HG02938 (cell line): ENCODE measurements around the gene RREB1.
"Not testable (repeated sequence)": the region's sequence is repeated elsewhere in the genome, so short reads cannot be mapped to it uniquely, and the experiment has no call there.

Experiments used
- ATAC-seq: cut with Tn5 transposase; IDR thresholded peaks from one replicate; pipeline ENCODE4 v1.9.1; 2021; ENCODE audit warnings: mild to moderate bottlenecking, moderate library complexity; ENCODE audit not compliant: unreplicated experiment

The RREB1 gene

DNA sequence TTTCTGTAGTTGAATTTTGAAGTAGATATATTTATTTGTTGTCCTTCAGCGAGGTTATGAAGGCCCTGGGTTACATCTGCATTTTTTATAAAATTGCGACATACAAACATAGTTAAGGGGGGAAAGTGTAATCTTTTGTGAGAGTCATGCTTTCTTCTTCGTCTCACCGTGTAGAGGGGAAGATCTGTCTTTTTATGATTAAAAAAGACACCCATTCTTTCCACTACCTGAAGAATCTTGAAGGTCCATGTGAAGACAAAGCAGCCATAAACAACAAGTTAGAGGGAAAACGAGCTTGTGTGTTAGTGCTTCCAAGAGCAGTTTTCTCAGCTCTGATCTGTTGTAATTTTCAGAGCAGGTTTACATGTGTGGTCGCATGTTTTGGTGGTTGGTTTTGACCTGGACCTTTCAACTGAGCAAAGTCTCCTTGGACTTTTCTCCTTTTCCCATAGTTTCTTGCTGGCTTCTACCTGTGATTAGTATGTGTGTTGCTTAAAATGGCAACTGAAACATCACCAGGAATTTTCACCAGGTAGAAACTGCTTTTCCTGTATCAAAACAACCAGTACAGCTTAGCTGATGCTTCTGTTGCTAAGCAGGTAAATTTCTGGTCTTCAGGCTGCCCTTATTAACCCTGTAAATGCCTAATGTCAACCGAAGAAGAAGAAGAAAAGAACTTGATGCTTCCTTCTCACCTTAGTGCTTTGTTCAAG, 37.3 kb downstream of the RREB1 start:
- no peak for ATAC-seq

DNA sequence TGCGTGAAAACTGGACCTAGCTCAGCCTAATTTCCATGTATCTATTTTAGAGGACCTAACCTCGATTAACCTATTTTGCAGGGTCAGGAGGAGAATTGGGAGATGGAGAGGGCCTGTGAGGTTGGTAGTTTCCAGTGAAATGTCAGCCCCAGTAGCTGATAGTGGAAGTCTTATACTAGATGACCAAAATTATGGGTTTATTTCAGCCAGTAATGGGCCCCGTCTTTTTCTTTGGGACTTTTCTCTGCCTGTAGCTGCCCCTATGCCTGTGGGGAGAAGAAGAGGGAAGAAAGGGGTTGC, 37.8 kb downstream of the RREB1 start:
- no peak for ATAC-seq

DNA sequence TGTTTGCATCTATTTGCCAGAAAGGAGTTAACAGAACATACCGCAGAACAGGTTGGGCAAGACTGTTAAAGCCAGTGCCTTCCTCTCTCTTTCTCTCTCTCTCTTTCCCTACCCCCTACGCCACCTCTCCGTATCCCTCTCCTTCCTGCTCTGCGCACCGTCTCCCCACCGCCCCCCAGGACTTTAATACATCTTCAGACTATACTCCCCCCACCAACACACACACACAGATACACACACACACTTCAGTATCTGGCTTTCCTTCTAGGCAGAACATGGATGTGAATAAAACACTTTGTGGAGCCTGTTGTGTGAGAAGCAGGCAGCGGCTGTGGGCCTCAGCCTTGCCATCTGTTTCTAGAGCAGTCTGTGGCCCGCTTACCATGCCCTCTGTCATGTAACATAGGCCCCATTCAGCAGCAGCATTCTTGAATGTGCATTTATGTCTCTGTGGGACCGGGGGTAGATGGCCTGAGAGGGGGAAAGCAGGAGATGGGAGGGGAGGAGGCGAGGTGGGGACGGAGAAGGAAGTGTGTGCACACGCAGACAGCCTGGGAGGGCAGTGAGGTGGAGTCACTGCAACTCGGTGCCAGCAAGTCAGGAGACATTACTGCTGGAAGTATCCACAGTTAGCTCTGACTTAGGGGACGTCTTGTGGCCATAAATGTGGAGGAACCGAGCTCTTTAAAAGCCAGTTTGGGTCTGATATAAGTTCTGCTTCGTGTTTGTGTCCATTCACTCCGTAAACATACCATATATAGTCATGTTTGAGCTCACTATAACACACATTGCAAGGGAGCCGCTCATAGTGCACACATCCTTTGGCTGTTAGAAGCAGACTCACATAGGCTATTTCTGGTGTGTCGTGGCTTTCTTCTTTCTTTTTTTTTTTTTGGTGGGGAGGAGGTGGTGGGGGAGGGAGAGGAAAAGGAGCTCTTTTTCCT, 38.4 kb downstream of the RREB1 start:
- peak; percentile 53 for ATAC-seq

DNA sequence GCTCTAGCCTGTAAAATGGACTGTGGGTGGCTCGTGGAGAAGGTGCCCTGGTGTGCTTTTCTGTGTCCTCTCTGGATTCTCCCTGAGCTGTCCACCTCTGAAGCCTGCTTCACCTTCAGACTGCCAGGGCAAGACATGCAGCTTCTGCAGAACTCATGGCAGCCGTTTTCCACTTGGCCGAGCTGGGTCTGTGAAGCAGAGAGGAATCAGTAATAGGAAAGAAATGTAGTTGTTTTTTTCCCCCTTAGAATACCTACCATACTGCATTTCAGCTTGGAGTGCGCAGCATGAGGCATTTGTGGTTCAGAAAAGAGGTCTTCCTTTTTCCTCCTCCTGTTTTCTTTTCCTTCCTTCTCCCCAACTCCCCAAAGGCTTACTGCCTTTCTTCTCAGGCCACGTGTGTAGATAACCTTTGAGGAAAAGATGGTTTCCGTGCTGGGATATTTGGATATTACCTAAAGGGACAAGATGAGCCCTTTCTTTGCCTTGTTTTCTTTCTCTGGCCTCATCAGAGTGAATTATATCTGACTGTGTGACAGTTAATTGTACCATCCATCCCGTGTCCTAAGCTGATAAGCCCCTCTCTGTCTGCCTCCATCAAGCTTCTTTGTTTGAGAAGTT, 39.4 kb downstream of the RREB1 start:
- no peak for ATAC-seq

DNA sequence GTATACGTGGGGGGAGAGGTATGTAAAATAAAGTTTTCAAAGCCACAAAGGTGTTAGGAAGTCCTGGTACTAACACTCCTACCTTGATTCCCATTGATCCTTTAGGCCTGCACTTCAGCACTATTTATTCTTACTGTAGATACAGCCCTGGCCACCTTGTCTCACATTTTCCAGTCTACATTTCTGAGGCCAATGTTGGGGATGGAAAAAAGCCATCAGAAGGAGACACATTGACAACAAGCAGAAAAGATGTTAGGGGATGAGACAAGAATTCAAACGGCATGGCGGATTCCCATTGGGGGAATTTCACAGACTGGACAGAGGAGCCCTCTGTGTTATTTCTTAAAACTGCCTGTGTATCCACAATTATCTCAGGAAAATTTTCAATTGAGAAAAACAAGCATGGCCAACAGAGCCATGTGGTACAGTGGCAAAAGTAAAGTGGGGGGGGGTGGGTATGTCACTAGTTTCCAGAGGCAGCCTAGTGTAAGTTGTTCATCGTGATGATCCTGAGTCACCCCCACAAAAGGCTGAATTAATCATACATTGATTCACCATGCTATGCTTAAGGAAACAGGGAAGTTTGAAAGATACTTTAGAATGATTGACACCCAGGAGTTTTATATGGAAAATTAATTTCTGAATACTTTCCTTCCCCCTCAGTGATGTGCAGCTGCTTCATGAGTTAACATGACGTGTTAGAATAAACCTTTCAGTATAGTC, 40.5 kb downstream of the RREB1 start:
- ATAC-seq, result no peak

DNA sequence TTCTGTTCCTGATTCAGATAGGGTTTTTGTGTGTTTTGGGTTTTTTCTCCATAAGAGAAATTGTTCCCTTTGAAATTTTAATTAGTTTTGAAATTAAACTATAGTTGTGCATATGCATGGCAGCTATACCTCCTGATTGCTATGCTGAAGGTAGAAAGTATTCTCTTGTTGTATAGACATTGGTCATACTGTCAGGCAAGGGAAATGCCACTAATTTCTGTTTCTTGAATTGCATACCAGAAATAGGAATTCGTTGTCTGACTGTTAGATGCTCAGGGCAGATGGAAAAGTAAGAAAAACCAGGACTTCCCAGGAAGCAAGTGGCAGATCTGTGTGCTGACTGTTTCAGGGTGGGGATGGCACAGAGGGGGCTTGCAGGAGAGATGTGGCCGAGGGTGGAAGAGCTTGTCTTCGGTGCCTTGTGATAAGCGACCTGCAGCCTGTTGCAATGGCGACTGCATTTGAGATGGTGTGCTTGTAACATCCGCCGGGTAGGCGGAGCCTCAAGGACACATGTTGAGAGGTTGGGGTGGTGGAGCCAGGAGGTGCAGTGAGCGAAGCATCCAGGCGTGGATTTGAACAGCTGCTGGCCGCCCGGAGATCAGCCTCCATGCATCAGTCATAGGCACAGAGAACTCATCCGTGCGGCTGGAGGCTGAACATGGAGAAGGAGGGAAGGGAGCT, 42.8 kb downstream of the RREB1 start:
- no peak for ATAC-seq

DNA sequence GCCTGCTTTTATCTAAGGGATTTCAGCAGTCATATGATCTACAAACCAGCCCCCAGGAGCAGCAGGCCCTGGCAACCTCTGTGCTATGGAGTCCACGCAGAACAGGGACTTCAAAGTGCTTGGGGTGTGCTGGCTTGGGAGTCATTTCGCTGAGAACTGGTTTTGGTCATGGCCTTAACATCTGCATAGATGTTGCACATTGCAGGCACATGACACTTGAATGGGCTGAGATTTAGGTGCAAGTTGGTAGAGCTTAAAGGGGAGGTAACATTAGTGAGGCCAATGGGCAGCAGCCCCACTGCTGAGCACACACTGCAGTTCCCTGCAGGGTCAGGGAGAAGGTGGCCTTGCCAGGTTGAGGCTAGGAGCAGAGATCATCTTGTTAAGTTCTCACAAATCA, 43.6 kb downstream of the RREB1 start:
- ATAC-seq, result no peak

DNA sequence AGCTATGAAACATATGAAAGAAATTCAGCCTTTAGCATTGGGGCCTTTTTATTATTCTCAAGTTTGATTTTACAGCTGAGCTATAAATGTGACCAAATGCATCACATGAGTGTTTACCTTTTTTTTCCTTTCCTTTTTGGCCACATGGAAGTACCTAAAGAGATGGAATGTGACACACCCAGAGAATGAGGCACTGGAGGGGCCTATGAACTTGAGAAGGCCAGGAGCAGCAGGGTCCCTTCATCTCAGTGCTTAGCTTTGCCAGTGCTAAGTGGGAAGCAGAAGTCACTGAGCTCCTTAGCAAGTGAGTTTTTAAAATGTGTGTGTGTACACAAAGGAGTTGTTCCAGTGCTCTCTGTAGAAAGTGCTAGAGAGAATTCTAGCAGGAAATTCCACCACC, 44.7 kb downstream of the RREB1 start:
- no peak for ATAC-seq

DNA sequence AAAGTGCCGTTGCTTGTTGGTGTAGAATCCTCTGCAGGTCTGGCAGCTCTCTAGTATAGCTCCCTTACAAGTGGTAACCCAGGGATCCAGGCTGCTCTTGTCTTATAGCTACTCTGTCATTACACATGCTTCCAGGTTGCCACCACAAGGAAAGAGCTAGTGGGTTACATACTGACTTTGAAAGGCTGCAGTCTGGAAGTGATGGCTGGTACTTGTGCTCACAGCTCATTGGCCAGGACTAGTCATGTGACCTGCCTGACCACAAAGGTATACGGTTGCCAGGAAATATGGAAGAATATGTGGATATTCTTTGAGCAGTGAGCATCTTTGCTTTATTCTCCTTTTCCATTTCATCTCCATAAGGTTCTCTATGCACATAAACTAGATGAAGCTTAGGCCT, 46.0 kb downstream of the RREB1 start:
- no peak for ATAC-seq

DNA sequence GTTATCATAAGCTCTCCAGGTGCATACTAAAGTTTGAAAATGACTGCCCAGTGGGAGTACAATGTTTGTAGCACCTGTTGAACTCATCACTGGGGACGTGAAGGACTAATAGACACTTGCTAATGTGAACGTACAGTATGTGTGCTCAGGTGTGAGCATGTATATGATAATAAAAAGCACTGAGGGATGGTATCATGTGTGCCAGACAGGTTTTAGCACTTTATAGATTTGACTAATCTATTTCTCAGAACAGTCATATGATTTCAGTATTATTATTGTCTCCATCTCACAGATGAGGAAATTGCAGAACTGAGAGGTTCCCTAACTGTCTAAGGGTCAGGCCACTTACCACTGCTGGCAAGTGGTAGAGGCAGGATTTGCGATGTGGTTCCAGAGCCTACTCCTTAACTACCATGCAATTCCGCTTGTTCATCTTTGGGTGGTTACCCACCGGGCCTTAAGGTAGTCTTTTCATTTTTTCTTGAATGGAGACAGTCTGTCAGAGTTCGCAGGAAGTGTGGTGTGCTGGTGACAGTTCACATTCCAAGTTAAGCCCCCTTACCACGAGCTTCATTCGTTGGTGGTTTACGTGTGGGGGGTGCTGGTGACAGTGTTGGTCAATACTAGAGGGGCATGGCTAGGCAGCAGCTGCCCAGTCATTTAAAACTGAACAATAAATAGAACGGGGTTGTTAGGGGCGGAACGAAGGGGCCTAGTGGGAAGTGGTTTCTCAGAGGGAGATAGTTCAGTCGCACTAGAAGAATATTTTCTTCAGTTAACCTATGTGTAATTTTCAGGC, 46.8 kb downstream of the RREB1 start:
- ATAC-seq, result peak; percentile 84

DNA sequence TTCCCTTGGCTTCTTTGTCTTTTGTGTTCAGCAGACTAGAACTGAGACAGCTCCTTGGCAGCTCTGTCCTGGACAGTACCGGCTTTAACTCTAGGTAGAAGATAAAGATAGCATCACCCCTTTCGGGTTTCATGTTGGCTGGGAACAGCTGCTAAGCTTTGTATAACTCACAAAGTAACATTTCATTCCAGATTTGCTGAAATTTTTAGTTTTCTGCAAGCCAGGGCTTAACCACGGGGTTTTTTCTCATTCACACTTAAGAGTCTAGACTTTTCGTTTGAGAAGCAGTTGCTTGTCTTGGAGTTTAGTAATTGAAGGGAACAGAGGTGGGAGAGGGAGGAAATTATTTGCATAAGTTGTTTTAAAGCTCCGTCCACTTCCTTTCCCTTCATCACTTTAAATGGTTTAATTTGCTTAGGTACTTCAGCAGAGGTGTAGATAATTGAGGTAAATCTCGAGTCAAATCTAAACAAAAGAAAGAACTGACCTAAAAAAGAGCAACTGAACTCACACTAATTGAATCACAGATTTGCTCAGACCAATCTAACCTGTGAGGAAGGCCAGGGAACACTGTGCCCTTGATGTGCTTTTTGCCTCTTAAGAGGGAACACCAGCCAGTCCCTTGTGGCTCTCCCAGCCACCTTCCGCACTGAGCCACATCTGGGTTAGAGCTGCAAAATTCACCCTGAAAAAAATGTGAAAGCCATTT, 48.3 kb downstream of the RREB1 start:
- no peak for ATAC-seq

DNA sequence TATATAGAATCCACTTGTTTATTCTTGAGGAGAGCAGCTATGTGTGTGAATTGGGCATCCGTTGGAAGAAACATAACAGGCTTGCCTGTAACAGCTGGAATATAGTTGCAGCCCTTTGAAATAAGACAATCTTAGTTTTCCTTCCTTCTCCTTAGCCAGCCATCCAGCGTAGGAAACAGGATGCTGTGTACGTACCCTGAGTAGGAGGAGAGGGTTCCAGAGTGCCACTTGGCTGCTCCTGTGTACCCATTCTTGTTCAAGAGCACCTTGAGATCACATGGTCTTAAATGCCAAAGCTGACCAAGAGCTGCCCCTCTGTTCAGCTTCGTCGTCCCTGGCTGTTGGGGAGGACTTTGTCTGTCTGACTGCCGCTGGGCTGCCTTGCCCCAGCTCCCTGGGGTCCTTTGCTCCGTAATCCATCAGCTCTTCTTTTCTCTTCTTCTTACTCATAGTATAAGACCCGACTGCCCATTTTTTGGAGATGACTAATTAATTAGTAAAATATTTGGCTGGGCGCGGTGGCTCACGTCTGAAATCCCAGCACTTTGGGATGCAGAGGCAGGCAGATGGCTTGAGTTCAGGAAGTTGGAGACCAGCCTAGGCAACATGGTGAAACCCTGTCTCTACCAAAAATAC, 49.0 kb downstream of the RREB1 start:
- ATAC-seq, result no peak

DNA sequence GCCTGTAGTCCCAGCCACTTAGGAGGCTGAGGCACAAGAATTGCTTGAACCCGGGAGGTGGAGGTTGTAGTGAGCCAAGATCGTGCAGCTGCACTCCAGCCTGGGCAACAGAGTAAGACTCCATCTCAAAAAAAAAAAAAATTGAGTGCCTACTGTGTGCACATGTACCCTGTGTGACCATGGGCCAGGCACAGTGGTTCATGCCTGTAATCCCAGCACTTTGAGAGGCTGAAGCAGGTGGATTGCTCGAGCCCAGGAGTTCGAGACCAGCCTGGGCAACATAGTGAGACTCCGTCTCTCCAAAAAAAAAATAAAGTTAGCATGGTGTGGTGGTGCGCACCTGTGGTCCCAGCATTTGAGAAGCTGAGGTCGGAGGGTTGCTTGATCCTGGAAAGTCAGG, 49.5 kb downstream of the RREB1 start:
- not testable (repeated sequence) for ATAC-seq

DNA sequence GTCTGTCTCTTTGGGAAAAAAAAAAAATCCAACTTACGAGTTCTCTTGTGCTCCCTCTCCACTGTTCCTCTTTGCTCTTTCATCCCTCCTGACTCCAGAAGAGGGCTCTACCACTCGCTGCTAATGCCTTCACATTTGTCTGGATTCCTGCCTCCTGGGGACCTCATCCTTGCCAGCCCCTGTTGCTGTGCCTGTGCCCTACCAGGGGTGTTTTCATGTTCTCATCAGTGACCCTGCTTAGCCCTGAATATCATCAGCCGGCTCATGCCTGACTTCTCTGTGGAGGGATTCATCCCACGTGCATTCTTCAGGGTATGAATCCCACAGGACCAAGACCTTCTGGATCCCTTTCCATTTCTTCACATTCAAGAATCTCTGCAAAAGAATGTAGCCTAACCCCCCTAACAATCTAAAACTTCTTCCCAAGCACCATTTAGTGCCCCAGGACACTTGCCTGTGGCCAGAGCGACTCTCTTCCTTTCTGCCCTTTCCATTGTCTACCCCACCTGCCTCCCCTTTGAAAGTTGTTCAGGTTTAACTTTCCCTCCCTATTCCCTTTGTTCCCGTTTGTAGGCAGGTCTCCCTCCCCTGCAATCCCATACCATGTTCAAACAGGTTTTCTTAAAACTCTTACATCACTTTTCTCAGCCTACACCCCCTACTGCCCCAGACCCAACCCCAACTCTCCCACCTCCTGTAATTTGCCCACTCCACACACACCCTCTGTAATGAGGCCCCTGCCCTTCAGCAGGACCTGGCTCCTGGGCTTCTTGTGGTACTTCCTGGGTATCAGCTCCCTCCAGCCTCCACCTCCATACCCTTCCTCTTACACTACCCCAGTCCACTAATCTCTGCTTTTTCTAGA, 50.2 kb downstream of the RREB1 start:
- no peak for ATAC-seq

DNA sequence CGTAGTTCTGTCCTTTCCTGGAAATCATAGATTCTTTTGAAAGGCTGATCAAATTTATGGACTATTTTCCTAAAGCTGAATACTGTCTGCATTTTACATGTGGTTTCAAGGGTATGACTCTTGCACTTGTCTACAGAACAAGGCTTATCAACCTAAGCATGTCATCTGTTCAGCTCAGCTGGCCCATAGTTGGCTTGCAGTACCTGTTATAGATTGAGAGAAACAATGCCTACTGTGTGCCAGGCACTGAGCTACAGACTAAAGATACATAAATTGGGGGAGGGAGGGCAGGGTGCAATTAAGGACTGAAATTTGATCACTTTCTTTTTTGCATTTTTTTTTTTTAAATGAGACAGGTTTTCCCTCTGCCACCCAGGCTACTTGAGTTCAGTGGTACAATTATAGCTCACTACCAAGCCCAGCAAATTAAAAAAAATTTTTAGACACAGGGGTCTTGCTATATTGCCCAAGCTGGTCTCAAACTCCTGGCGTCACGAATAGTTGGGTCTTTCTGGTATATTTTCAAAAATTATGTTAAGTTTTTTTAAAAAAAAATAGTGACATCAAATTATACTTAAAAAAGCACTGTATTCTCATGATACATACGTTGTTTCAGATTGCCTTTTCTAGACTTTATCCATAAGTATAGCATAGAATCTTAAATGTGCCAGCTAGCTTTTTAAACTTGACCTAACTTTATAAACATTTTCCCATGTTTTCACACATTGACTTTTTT, 52.2 kb downstream of the RREB1 start:
- ATAC-seq, result no peak

DNA sequence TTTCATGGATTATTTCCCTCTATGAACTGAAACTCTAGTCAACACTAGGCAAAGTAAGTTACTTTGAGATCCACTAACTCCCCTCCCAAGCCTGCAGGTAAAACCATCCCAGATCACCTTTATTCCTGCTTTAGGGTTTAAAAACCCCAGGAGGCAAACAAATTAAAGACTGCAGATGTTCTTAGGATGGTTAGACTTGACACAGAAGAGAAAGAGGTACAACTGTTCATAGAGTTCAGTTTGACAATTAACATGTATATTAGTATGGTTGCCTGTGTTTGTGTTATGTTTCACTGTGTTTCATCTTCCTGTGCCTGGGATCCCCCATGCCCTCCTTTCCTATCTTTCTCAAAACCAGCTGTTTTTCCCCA, 53.5 kb downstream of the RREB1 start:
- ATAC-seq, result no peak

DNA sequence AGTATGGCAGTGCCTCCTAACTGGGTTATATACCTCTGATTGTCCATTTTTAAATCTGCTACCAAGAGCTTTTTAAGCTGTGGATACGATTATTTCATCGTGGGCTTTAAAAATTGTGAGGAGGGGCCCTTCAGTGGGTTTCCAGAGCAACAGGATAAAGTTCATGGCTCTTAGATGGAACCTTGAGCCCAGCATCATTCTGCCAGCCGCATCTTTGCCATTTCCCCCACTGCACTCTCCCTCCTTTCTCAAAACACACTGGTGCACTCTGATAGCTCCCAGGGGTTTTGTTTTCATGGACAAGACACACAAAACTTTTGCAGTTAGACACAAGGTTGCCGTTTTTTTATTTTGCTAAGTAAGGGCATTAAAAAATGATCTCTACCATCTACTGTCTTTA, 54.1 kb downstream of the RREB1 start:
- no peak for ATAC-seq
